K562 (cell line): ENCODE results near the gene CSRNP2. TPM values are rescaled to one million over a fixed set of nuclear protein-coding genes. Genes with fewer than 3 reads are reported as not detected.

Experiments used
- ATF7 ChIP-seq: fragments of 450-650 bp; IDR thresholded peaks from 2 replicates; pipeline ENCODE4 v1.7.1; 2014; ENCODE audit warnings: mild to moderate bottlenecking, moderate library complexity
- BHLHE40 ChIP-seq: IDR thresholded peaks from 2 replicates; pipeline ENCODE4 v1.6.1; 2011; ENCODE audit warnings: low read length, improper control_type of control experiment
- BRD9 ChIP-seq: fragments of 450-650 bp; IDR thresholded peaks from 2 replicates; pipeline ENCODE4 v1.6.1; 2018; ENCODE audit warnings: low read depth; ENCODE audit not compliant: partially characterized antibody
- CREB1 ChIP-seq, 2 experiments: sonication (generic) in 1 of 2; formaldehyde crosslinking in 1 of 2; IDR thresholded peaks; 2 replicates each; pipeline versions ENCODE4 v1.6.1 to v1.8.0; 2012 to 2022; ENCODE audit warnings: inconsistent platforms in 1 of 2, mild to moderate bottlenecking in 1 of 2, missing genetic modification reagents in 1 of 2, moderate library complexity in 1 of 2
- CTBP1 ChIP-seq: fragments of 450-650 bp; IDR thresholded peaks from 2 replicates; pipeline ENCODE4 v1.6.1; 2016; ENCODE audit warnings: borderline replicate concordance
- E2F3 ChIP-seq: fragments of 250-450 bp; sonication (Bioruptor Pico); IDR thresholded peaks from 2 replicates; pipeline ENCODE4 v1.4.0; 2020; ENCODE audit warnings: mild to moderate bottlenecking
- EHMT2 ChIP-seq: fragments of 450-650 bp; IDR thresholded peaks from 2 replicates; pipeline ENCODE4 v1.6.1; 2018; ENCODE audit warnings: antibody characterized with exemption
- ERF ChIP-seq: fragments of 450-650 bp; formaldehyde crosslinking; IDR thresholded peaks from 2 replicates; pipeline ENCODE4 v1.4.0; 2020; ENCODE audit warnings: mild to moderate bottlenecking, mixed read lengths
- ESRRA ChIP-seq: fragments of 450-650 bp; IDR thresholded peaks from 2 replicates; pipeline ENCODE4 v1.6.1; 2014; ENCODE audit warnings: low read depth, mild to moderate bottlenecking, moderate library complexity, borderline replicate concordance
- GABPA ChIP-seq: fragments of 200-800 bp; sonication (Bioruptor generic); conservative IDR thresholded peaks from 2 replicates; pipeline ENCODE4 v1.6.1; 2016; ENCODE audit warnings: low read depth, missing genetic modification characterization, missing compliant biosample characterization
- HDAC1 ChIP-seq, 2 experiments: fragments of 450-650 bp; IDR thresholded peaks; 2 replicates each; pipeline ENCODE4 v1.6.1; 2016 to 2017; ENCODE audit warnings: inconsistent platforms in 1 of 2, mild to moderate bottlenecking in 1 of 2, moderate library complexity in 1 of 2
- KDM4B ChIP-seq, 2 experiments: fragments of 450-650 bp in 1 of 2; sonication (generic) in 1 of 2; IDR thresholded peaks; 2 replicates each; pipeline ENCODE4 v1.6.1; 2016 to 2017; ENCODE audit warnings: borderline replicate concordance in 2 of 2, antibody characterized with exemption in 1 of 2, low read depth in 1 of 2, mild to moderate bottlenecking in 1 of 2
- NR2F6 ChIP-seq: fragments of 450-650 bp; formaldehyde crosslinking; IDR thresholded peaks from 2 replicates; pipeline ENCODE4 v1.4.0; 2020; ENCODE audit warnings: mild to moderate bottlenecking
- SOX6 ChIP-seq: fragments of 450-650 bp; IDR thresholded peaks from 2 replicates; pipeline ENCODE4 v1.6.1; 2014; ENCODE audit warnings: mild to moderate bottlenecking
- ZFPM2 ChIP-seq: fragments of 250-450 bp; sonication (Bioruptor Pico); IDR thresholded peaks from 2 replicates; pipeline ENCODE4 v1.5.1; 2022; ENCODE audit warnings: mild to moderate bottlenecking
- ZNF282 ChIP-seq: sonication (generic); formaldehyde crosslinking; IDR thresholded peaks from 2 replicates; pipeline ENCODE4 v1.8.1; 2023; ENCODE audit warnings: missing genetic modification reagents
- ZNF583 ChIP-seq: fragments of 250-450 bp; sonication (Bioruptor Pico); IDR thresholded peaks from 2 replicates; pipeline ENCODE4 v1.4.0; 2020
- ZNF695 ChIP-seq: fragments of 450-650 bp; formaldehyde crosslinking; IDR thresholded peaks from 2 replicates; pipeline ENCODE4 v1.4.0; 2020; ENCODE audit warnings: mild to moderate bottlenecking, moderate library complexity
- polyA plus RNA-seq, 8 experiments: library from polyadenylated mRNA; depleted of rRNA in 4 of 8; stranded (reverse) in 5 of 8; unstranded in 3 of 8; fragments of >200 nt; fragmentation: Nextera tagmentation in 2 of 8; fragmentation: Illumina TruSeq in 1 of 8; extraction: Ambion mirVana in 2 of 8; extraction: Trizol in 1 of 8; gene quantifications; 2 replicates each; pipeline versions ENCODE4 v1.2.1 to v1.2.3, GENCODE V29; 2011 to 2014; ENCODE audit warnings: inconsistent platforms in 1 of 8, missing spikeins in 1 of 8
- total RNA-seq, 7 experiments: library from RNA; depleted of rRNA in 6 of 7; stranded (reverse); fragments of >200 nt in 6 of 7; fragmentation: Illumina TruSeq in 2 of 7; extraction: Trizol in 2 of 7; gene quantifications; 2 replicates each; pipeline versions ENCODE4 v1.2.1 to v1.2.3, GENCODE V29; 2011 to 2021; ENCODE audit warnings: low replicate concordance in 1 of 7
- TF ChIP-seq, protein P1 (sequence below), 2 experiments: fragments of 450-650 bp; IDR thresholded peaks; 2 replicates each; pipeline ENCODE4 v1.6.1; 2016
- TF ChIP-seq, protein P2 (sequence below): IDR thresholded peaks from 2 replicates; pipeline ENCODE4 v1.6.1; 2014; ENCODE audit warnings: antibody characterized with exemption
- TF ChIP-seq, protein P3 (sequence below): fragments of 450-650 bp; formaldehyde crosslinking; conservative IDR thresholded peaks from 2 replicates; pipeline ENCODE4 v1.4.0; 2022; ENCODE audit warnings: mild to moderate bottlenecking, missing genetic modification characterization
- TF ChIP-seq, protein P4 (sequence below): sonication (generic); formaldehyde crosslinking; IDR thresholded peaks from 2 replicates; pipeline ENCODE4 v1.8.0; 2022; ENCODE audit warnings: mild to moderate bottlenecking, missing genetic modification reagents

Gene CSRNP2
- total and polyA plus RNA-seq, 9 of the 15 experiments (the other 6 are each of a cell fraction or from before 2014, with no cell fraction given), result 1.6 to 13.9 (median 5.9) TPM

DNA sequence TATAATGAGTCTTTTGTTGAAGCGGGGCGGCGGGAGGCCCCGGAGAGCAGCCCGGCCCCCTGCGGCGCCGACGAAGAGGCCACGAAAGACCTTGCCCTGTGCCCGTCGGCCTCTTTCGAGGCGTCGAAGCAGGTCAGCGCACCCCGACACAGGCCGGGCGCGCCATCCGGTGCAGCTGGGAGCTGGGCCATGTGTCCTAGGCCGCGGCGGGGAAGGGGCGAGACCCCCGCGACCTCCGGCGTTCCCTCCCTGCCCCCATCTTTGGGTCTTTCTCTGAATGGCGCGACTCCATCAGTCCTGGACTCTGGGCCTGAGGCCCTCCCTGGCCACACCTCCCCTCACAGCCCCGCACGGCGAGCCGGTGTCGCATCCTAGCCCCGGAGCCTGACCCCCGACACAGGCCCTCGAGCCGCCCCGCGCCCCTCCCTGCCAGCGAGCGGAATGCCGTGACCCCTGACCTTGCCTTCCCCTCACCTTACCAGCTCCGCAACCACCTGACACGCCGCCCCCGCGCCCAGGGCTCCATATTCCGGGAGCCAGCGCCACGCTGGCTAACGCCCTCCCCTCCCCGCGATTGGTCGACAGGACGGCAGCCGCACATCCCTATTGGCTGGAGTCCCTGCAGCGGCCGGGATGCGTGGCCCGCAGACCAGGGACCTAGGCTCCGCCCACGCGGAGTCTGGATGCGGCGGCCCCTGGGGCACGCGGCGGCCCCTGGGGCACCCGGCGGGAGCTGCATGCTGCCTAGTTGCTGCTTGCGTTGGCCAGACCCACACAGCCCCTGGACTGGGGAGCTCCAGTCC lies 57.4 kb downstream of the CSRNP2 start, which contains the start of gene SLC11A2 (continued):
- peak; percentile 91 for TF ChIP-seq CTBP1
- TF ChIP-seq ZNF282 (CRISPR knock-in tag), result 0 out of 2 replicates have a peak, but pooled peaks have one; percentile 11
- no peak for TF ChIP-seq ERF (CRISPR knock-in tag)
- peak; percentile 66 for TF ChIP-seq ATF7
- TF ChIP-seq, protein P1, sequence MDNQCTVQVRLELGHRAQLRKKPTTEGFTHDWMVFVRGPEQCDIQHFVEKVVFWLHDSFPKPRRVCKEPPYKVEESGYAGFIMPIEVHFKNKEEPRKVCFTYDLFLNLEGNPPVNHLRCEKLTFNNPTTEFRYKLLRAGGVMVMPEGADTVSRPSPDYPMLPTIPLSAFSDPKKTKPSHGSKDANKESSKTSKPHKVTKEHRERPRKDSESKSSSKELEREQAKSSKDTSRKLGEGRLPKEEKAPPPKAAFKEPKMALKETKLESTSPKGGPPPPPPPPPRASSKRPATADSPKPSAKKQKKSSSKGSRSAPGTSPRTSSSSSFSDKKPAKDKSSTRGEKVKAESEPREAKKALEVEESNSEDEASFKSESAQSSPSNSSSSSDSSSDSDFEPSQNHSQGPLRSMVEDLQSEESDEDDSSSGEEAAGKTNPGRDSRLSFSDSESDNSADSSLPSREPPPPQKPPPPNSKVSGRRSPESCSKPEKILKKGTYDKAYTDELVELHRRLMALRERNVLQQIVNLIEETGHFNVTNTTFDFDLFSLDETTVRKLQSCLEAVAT (IDR thresholded peaks at IDR 0.05), result peak; percentile 52 to 64; a peak in 2 of 4 replicates
- TF ChIP-seq, protein P2, sequence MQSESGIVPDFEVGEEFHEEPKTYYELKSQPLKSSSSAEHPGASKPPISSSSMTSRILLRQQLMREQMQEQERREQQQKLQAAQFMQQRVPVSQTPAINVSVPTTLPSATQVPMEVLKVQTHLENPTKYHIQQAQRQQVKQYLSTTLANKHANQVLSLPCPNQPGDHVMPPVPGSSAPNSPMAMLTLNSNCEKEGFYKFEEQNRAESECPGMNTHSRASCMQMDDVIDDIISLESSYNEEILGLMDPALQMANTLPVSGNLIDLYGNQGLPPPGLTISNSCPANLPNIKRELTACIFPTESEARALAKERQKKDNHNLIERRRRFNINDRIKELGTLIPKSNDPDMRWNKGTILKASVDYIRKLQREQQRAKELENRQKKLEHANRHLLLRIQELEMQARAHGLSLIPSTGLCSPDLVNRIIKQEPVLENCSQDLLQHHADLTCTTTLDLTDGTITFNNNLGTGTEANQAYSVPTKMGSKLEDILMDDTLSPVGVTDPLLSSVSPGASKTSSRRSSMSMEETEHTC, result peak; percentile 85; the same call in 1 of the 2 replicates
- peak; percentile 16; the same call in 1 of the 2 replicates for TF ChIP-seq E2F3 (CRISPR knock-in tag)
- TF ChIP-seq KDM4B (IDR thresholded peaks at IDR 0.05; ENCODE audit: borderline replicate concordance in 2 of 2, low read depth in 1 of 2), result peak in 1 of 2 experiments; percentile 44; a peak in 1 of 4 replicates
- no peak for TF ChIP-seq BRD9
- peak; percentile 70; the same call in 1 of the 2 replicates for TF ChIP-seq BHLHE40
- TF ChIP-seq ESRRA, result peak; percentile 72
- TF ChIP-seq ZFPM2, result 0 out of 2 replicates have a peak, but pooled peaks have one; percentile 49
- TF ChIP-seq NR2F6, result peak; percentile 85; the same call in 1 of the 2 replicates
- peak; percentile 37; the same call in 1 of the 2 replicates for TF ChIP-seq GABPA
- no peak for TF ChIP-seq ZNF695 (CRISPR knock-in tag)
- peak; percentile 49; the same call in 1 of the 2 replicates for TF ChIP-seq CREB1 (IDR thresholded peaks at IDR 0.05)
- peak; percentile 83 for TF ChIP-seq CREB1 (CRISPR knock-in tag; IDR thresholded peaks at IDR 0.05)
- TF ChIP-seq SOX6, result peak; percentile 41; the same call in 1 of the 2 replicates
- TF ChIP-seq EHMT2, result 0 out of 2 replicates have a peak, but pooled peaks have one; percentile 19
- peak in 1 of 2 experiments; percentile 91; a peak in 2 of 4 replicates for TF ChIP-seq HDAC1 (IDR thresholded peaks at IDR 0.05)
- TF ChIP-seq, protein P3, sequence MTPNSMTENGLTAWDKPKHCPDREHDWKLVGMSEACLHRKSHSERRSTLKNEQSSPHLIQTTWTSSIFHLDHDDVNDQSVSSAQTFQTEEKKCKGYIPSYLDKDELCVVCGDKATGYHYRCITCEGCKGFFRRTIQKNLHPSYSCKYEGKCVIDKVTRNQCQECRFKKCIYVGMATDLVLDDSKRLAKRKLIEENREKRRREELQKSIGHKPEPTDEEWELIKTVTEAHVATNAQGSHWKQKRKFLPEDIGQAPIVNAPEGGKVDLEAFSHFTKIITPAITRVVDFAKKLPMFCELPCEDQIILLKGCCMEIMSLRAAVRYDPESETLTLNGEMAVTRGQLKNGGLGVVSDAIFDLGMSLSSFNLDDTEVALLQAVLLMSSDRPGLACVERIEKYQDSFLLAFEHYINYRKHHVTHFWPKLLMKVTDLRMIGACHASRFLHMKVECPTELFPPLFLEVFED, result 0 out of 2 replicates have a peak, but pooled peaks have one; percentile 21
- 0 out of 2 replicates have a peak, but pooled peaks have one; percentile 17 for TF ChIP-seq ZNF583 (CRISPR knock-in tag)
- TF ChIP-seq, protein P4, sequence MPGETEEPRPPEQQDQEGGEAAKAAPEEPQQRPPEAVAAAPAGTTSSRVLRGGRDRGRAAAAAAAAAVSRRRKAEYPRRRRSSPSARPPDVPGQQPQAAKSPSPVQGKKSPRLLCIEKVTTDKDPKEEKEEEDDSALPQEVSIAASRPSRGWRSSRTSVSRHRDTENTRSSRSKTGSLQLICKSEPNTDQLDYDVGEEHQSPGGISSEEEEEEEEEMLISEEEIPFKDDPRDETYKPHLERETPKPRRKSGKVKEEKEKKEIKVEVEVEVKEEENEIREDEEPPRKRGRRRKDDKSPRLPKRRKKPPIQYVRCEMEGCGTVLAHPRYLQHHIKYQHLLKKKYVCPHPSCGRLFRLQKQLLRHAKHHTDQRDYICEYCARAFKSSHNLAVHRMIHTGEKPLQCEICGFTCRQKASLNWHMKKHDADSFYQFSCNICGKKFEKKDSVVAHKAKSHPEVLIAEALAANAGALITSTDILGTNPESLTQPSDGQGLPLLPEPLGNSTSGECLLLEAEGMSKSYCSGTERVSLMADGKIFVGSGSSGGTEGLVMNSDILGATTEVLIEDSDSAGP, result no peak
